HG02981 (cell line): Measurements from ENCODE around the gene DPYSL3.

Experiments
- ATAC-seq: cut with Tn5 transposase; IDR thresholded peaks from one replicate; pipeline ENCODE4 v1.9.1; 2021; ENCODE audit warnings: mild to moderate bottlenecking, moderate library complexity; ENCODE audit not compliant: unreplicated experiment

Gene DPYSL3

GRCh38 chr5:147474140-147474539, 35.7 kb downstream of the DPYSL3 start:
- no peak for ATAC-seq

DNA sequence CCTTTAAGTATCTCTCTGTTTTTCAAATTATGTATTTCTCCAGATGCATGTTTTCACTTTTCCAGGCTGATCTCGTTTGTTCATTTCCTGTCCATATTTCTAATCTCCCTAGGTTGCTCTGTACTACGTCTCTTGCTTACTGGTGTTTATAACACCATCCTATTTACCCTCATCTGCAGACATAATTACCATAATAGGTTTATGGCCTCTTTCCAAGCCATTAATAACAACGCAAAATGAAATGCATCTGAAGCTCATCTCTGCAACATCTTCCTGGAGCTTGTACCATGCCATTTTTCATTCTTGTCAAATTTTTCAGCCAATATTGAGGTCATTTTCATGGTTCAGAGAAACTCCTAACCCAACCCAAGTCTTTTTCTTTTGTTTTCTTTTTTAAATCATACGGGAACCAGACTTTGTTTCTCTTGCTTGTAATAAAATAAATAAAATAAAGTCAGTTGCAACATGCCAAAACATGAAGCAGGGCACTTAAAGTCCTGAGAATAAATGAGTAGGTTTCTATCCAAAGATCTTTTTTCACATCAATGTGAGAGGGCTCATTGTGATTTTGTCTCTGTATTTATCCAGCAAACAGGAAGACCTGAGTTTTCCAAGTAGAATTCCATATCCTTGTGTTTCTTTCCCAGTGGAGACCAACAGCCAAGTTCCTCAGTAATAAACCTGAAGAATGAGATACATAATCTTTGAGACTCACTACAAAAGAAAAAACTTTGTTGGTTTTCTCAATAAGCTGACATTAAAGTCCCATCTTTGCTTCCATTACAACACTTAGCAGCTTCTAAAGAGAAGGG, 37.0 kb downstream of the DPYSL3 start:
- ATAC-seq: no peak

- no peak for ATAC-seq
Measured at GRCh38 chr5:147467973-147468508, 41.8 kb downstream of the DPYSL3 start.

DNA sequence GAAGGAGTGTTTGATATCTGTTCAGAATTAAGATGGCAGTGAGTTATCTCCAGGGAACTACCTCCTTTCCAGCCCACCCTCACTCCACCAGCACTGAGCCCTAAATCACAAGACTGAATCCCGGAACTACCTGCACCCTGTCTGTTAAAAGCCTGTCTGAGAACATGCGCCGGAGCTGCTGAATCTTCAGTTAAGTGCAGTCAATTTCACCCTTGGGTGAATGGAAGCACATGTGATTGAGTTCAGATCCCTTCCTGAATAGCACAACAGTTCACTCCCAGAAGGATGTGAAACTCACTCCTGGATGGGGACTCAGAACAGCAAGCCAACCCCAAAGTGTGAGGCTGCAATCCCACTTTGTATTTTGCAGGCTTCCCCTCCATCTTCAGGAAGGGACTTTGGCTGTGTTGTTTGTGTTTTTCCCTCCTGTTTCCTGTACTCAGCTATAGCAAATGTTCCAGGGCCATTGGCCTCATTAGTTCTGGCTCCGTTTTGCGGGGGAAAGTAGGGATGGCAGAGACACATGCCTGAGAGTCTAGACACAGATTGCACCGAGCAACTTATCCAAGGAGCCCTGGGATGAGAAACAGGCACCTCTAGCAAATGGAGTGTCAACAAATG, 43.4 kb downstream of the DPYSL3 start:
- no peak for ATAC-seq

- no peak for ATAC-seq
Measured at GRCh38 chr5:147465747-147466146, 44.1 kb downstream of the DPYSL3 start.

GRCh38 chr5:147464211-147464610, 45.7 kb downstream of the DPYSL3 start:
- no peak for ATAC-seq

GRCh38 chr5:147461915-147462314, 48.0 kb downstream of the DPYSL3 start:
- no peak for ATAC-seq

GRCh38 chr5:147460380-147460779, 49.5 kb downstream of the DPYSL3 start:
- no peak for ATAC-seq

- ATAC-seq: no peak
Measured at GRCh38 chr5:147458581-147458980, 51.3 kb downstream of the DPYSL3 start.

GRCh38 chr5:147455822-147456450, 53.9 kb downstream of the DPYSL3 start:
- ATAC-seq: no peak

GRCh38 chr5:147454996-147455677, 54.7 kb downstream of the DPYSL3 start:
- no peak for ATAC-seq

DNA sequence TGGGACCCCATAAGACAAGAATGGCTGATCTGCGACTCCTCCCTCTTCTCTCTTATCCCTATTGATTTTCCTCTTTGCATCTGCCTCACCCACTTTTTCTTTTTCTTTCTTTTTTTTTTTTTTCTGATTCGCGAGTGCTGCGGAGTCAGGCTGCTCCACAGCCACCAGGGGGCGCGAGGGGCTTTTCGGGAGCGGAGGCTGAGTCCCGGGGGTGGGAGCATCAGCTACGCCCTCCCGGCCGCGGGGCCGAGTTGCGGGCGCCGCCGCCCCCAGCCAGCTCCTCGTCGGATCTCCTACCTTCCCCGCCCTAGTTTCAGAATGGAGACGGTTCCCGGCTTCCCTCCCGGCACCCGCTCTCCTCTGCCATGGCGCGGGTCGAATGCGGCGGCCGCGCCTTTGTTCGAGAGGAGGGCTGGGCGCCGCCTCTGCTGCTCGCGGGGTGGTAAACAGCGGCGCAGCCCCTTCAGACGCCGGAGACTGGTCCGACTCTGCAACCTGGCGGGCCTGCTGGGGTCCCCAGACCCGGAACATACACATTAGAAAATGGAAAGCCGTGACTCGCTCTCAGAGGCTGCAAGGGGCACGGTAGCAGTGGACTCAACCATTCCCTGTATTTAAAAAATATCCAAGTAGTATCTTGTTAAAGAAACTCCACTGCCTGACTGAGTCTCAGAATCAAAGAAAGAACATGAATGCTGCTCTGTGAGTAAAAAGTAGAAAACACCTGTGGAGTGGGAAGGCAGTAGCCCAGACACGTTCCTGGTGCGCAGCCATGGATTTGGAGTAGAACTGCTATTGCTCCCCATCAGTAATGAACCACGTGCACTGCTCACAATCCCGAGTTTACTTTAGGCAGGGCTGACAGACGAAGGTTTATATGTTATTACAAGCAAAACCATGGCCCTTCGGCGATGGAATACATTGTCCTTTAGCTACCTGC, 55.7 kb downstream of the DPYSL3 start:
- peak; percentile 82 for ATAC-seq

DNA sequence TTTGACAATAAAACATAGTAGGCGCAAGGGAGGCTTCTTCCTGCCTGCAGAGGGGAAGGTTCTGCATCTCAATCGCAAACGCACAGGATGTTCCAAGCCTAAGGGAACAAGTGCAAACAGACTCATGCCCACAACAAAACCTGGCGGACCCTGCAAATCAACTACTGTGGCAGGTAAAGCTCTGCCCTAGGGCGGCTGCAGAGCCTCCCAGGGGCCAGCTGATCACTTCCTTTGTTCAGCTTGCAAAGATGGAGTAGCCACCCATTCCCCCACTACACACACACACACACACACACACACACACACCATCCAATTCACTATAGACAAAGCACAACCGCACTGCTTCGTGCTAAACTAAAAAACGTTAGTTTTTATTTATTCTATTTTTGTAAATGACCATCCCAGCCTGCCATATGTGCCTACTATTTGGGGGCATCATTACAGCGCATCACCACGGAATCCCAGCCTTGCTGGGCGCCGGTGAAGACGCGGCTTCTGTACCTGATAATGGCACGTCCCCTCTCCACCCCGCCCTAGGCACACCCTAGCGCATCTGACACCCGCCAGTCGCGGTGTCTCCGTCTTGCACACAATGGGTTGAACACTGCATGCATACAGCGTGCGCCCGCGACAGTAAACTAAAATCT, 57.6 kb downstream of the DPYSL3 start:
- no peak for ATAC-seq

DNA sequence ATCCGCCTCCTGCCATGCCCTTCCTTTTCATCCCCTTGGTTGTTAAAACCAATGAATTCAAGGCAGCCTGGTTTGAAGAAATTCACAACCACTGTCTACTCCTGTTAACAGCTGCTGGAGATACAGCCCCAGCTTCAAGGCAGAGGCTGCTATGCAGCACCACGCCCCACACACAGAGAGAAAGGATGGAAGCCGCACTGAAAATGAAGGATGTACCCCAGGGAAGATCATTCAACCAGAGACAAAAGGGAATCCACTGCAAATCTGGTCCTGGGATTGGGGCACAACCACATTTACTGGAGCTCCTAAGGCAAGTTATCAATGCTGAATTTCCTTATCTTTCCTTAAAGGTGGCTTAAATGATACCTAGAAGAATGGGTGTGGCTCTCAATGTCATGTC, 58.7 kb downstream of the DPYSL3 start:
- ATAC-seq: no peak

- no peak for ATAC-seq
Measured at GRCh38 chr5:147450606-147451005, 59.3 kb downstream of the DPYSL3 start.

DNA sequence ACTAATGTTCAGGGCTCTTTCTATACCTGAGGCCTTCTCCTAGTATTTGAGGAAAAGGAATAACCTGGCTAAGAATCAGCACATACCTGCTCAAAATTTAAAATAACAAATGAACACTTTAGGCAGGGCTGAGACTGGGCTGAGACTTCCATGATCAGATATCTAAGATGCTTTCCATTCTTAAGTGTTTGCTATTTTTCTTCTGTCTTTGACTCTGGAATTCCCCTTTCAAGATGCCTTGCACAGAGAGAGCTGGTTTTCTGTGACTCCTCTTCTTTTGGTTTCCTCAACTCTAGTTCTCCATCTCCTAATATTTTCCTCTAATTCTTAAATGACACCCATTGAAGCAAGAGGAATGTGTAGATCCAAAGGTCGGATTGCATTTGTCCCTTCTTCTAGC, 61.1 kb downstream of the DPYSL3 start:
- ATAC-seq: no peak

GRCh38 chr5:147446523-147446922, 63.3 kb downstream of the DPYSL3 start:
- no peak for ATAC-seq

- ATAC-seq: no peak
Measured at GRCh38 chr5:147445917-147446316, 64.0 kb downstream of the DPYSL3 start.

- ATAC-seq: no peak
Measured at GRCh38 chr5:147445090-147445489, 64.8 kb downstream of the DPYSL3 start.

DNA sequence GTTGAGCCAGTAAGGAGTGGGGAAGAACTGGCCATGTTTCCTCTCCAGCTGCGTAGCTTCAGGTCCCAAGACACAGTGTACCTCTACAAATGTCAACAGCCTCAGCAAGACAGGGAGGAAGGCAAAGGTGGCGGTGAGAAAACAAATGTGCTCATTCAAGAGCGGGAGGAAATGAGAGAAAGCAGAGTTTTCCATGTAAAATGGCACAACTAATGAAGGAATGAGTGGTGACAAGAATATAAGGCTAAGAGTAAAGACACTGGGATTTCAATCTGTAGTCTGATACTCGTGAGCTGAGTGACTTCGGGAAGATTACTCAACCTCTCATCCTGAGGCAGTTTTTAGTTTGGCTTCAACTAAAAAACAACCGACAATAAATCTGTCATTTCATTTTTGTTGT, 67.6 kb downstream of the DPYSL3 start:
- ATAC-seq: no peak
